ENCODE results near the gene LPP. TPM values are rescaled to one million over a fixed set of nuclear protein-coding genes. Genes with fewer than 3 reads are reported as not detected.

LPP gene
- total and polyA plus RNA-seq, 2 donors (not counting 1 experiment from before 2014, with no cell fraction given), result 7.6 to 81.7 TPM

GRCh38 chr3:188693435-188693834 lies 539.5 kb downstream of the LPP start:
- intact Hi-C loops (cut with micrococcal nuclease), result loop anchor here (5.0 kb wide), 1 partner anchor 86 kb away; no protein-coding TSS in a partner anchor
- POLR2A ChIA-PET, result no interaction called here
- Histone ChIP-seq H3K4me1 (ENCODE audit: control insufficient read depth in 2 of 2, insufficient read depth in 2 of 2, low read length in 2 of 2) (peaks cover 5 to 15% of the 10 kb centered on the region in 2 donors), H3K79me2 (ENCODE audit: control insufficient read depth, insufficient read depth, low read length) (no peaks in the 10 kb centered on the region), H4K20me1 (ENCODE audit: control insufficient read depth, insufficient read depth, low read length, poor library complexity, severe bottlenecking) (no peaks in the 10 kb centered on the region), H3K27me3 (replicated peaks in 1 of 4; ENCODE audit: control extremely low read depth in 1 of 4, control insufficient read depth in 3 of 4, insufficient read depth in 4 of 4, low read length in 3 of 4) (no peaks in the 10 kb centered on the region), H3K4me2 (replicated peaks; ENCODE audit: low read depth, low read length, poor library complexity, severe bottlenecking) (no peak overlapping the region), H3K9ac (ENCODE audit: low read length) (no peak overlapping the region), H2AFZ (ENCODE audit: insufficient read depth, low read depth, low read length, poor library complexity, severe bottlenecking) (no peak overlapping the region), H3K9me3 (ENCODE audit: control extremely low read depth in 1 of 3, control insufficient read depth in 2 of 3, insufficient read depth in 1 of 3, low read length in 2 of 3) (no peaks in the 10 kb centered on the region), H3K4me3 (ENCODE audit: control extremely low read depth in 1 of 5, extremely low read depth in 1 of 5, insufficient read depth in 1 of 5, low read depth in 2 of 5, low read length in 4 of 5) (no peak overlapping the region), H3K36me3 (replicated peaks in 1 of 2; ENCODE audit: control extremely low read depth in 1 of 2, control insufficient read depth in 1 of 2, extremely low read depth in 1 of 2, insufficient read depth in 2 of 2, low read length in 1 of 2) (no peaks in the 10 kb centered on the region), H3K27ac (ENCODE audit: low read length in 2 of 2) (no peak overlapping the region)
- DNase-seq (no peak), ATAC-seq (ENCODE audit: low read depth) (no peak)
- H3K27me3 Mint-ChIP-seq, result no peaks in the 10 kb centered on the region
- H3K4me1 Mint-ChIP-seq, result peaks cover 34% of the 10 kb centered on the region
- H3K4me3 Mint-ChIP-seq, result no peak overlapping the region
- 83% methylated on average over 2 of the region's 7 CpGs for WGBS (ENCODE audit: insufficient coverage)
- H3K9me3 Mint-ChIP-seq (ENCODE audit: insufficient read depth), result no peaks in the 10 kb centered on the region
- TF ChIP-seq EZH2 (IDR thresholded peaks at IDR 0.05; ENCODE audit: borderline replicate concordance, insufficient read depth, low read depth, low read length, poor library complexity, severe bottlenecking) (no peak), CTCF (IDR thresholded peaks at IDR 0.05) (no peak)
- CTCF ChIA-PET, result interaction anchor here (1.7 kb wide), 1 partner anchor 953 kb away, joined by 5 read pairs; no protein-coding TSS in a partner anchor
- no peak overlapping the region for H3K27ac Mint-ChIP-seq

- Mint-ChIP-seq H3K27ac (no peak overlapping the region), H3K27me3 (no peaks in the 10 kb centered on the region), H3K9me3 (ENCODE audit: insufficient read depth) (no peaks in the 10 kb centered on the region), H3K4me1 (peaks cover 49% of the 10 kb centered on the region), H3K4me3 (no peak overlapping the region)
- no peaks in the 10 kb centered on the region for H4K20me1 ChIP-seq (ENCODE audit: control insufficient read depth, insufficient read depth, low read length, poor library complexity, severe bottlenecking)
- H3K27me3 ChIP-seq (replicated peaks in 1 of 4; ENCODE audit: control extremely low read depth in 1 of 4, control insufficient read depth in 3 of 4, insufficient read depth in 4 of 4, low read length in 3 of 4), result no peaks in the 10 kb centered on the region
- no peaks in the 10 kb centered on the region for H3K36me3 ChIP-seq (replicated peaks in 1 of 2; ENCODE audit: control extremely low read depth in 1 of 2, control insufficient read depth in 1 of 2, extremely low read depth in 1 of 2, insufficient read depth in 2 of 2, low read length in 1 of 2)
- H3K79me2 ChIP-seq (ENCODE audit: control insufficient read depth, insufficient read depth, low read length), result no peaks in the 10 kb centered on the region
- H3K9ac ChIP-seq (ENCODE audit: low read length), result no peak overlapping the region
- no peak overlapping the region for H3K4me3 ChIP-seq (ENCODE audit: control extremely low read depth in 1 of 5, extremely low read depth in 1 of 5, insufficient read depth in 1 of 5, low read depth in 2 of 5, low read length in 4 of 5)
- 80% methylated on average over 2 of the region's 5 CpGs for WGBS (ENCODE audit: insufficient coverage)
- H3K9me3 ChIP-seq (ENCODE audit: control extremely low read depth in 1 of 3, control insufficient read depth in 2 of 3, insufficient read depth in 1 of 3, low read length in 2 of 3), result no peaks in the 10 kb centered on the region
- ChIA-PET CTCF (interaction anchor here (0.8 to 1.3 kb wide), 2 partner anchors 14 to 955 kb away, joined by 3 to 5 read pairs; no protein-coding TSS in a partner anchor), POLR2A (no interaction called here)
- intact Hi-C loops (cut with micrococcal nuclease), result no loop called here
- no peak overlapping the region for H3K4me2 ChIP-seq (replicated peaks; ENCODE audit: low read depth, low read length, poor library complexity, severe bottlenecking)
- peaks cover 12 to 22% of the 10 kb centered on the region in 2 donors for H3K4me1 ChIP-seq (ENCODE audit: control insufficient read depth in 2 of 2, insufficient read depth in 2 of 2, low read length in 2 of 2)
- no peak overlapping the region for H3K27ac ChIP-seq (ENCODE audit: low read length in 2 of 2)
- no peak for TF ChIP-seq CTCF (IDR thresholded peaks at IDR 0.05)
- DNase-seq (no peak), ATAC-seq (ENCODE audit: low read depth) (no peak)
- H2AFZ ChIP-seq (ENCODE audit: insufficient read depth, low read depth, low read length, poor library complexity, severe bottlenecking), result no peak overlapping the region
Measured at GRCh38 chr3:188695241-188695640, 541.3 kb downstream of the LPP start.
